ENCODE data around the gene GOLPH3L.

GRCh38 chr1:150661156-150661555, 35.8 kb downstream of the GOLPH3L start:
- TF ChIP-seq POLR2A (IDR thresholded peaks at IDR 0.05; ENCODE audit: low read length) (no peak), GATA1 (IDR thresholded peaks at IDR 0.05; ENCODE audit: low read depth, low read length) (no peak)

All from erythroblast (primary cell).